Activated naive CD8-positive, alpha-beta T cell treated with anti-CD3 and anti-CD28 coated beads, Interleukin-2, amount 10 ng/mL, durations not matched to agents 7 days and 5 days (primary cell): ENCODE results near the gene SLC5A10. TPM values are rescaled to one million over a fixed set of nuclear protein-coding genes. Genes with fewer than 3 reads are reported as not detected.

ENCODE experiments used
- ATAC-seq: fragments of 150-1000 bp; cut with Tn5 transposase; one replicate; pipeline ENCODE4 v1.10.0; 2021; ENCODE audit warnings: low read depth, moderate library complexity
- POLR2A ChIA-PET: fragments of 350-600 bp; sonication (Branson Sonifier 250); formaldehyde crosslinking; loops from one replicate; lab custom pipeline; 2021; ENCODE audit warnings: antibody characterized with exemption; lab: Charles Lee
- DNase-seq: peaks from one replicate; pipeline ENCODE4 v3.0.0; 2021
- H3K27ac Mint-ChIP-seq: one replicate; pipeline ENCODE4 v1.8.0; 2022; ENCODE audit warnings: mild to moderate bottlenecking, mixed read lengths
- H3K27me3 Mint-ChIP-seq: one replicate; pipeline ENCODE4 v1.8.0; 2022; ENCODE audit warnings: mild to moderate bottlenecking, moderate library complexity, mixed read lengths
- H3K36me3 Mint-ChIP-seq: one replicate; pipeline ENCODE4 v1.8.0; 2021; ENCODE audit warnings: mild to moderate bottlenecking, mixed read lengths
- H3K4me1 Mint-ChIP-seq: one replicate; pipeline ENCODE4 v1.8.0; 2021; ENCODE audit warnings: mixed read lengths
- H3K4me3 Mint-ChIP-seq: one replicate; pipeline ENCODE4 v1.8.0; 2022; ENCODE audit warnings: mild to moderate bottlenecking, moderate library complexity, mixed read lengths
- H3K9me3 Mint-ChIP-seq: one replicate; pipeline ENCODE4 v1.8.0; 2021; ENCODE audit warnings: mixed read lengths
- total RNA-seq, 2 experiments: library from RNA; stranded (reverse); gene quantifications; one replicate each; pipeline ENCODE4 v1.2.3, GENCODE V29; 2021

SLC5A10 gene
- total RNA-seq, 2 experiments from 2014 or later = not detected

- H3K27ac Mint-ChIP-seq = no peak overlapping the region
- H3K4me1 Mint-ChIP-seq = peaks cover 4% of the 10 kb centered on the region
- no peaks in the 10 kb centered on the region for H3K9me3 Mint-ChIP-seq
- ATAC-seq (no peak), DNase-seq (no peak)
- peaks cover 9% of the 10 kb centered on the region for H3K27me3 Mint-ChIP-seq
- H3K36me3 Mint-ChIP-seq = no peaks in the 10 kb centered on the region
- H3K4me3 Mint-ChIP-seq = no peak overlapping the region
- POLR2A ChIA-PET = no interaction called here
Measured at GRCh38 chr17:19011581-19011980, 59.6 kb downstream of the SLC5A10 start.

GRCh38 chr17:19012171-19013080 lies 60.5 kb downstream of the SLC5A10 start:
- peaks cover 4% of the 10 kb centered on the region for H3K4me1 Mint-ChIP-seq
- no peaks in the 10 kb centered on the region for H3K36me3 Mint-ChIP-seq
- POLR2A ChIA-PET = no interaction called here
- no peak overlapping the region for H3K27ac Mint-ChIP-seq
- DNase-seq (no peak), ATAC-seq (no peak)
- no peaks in the 10 kb centered on the region for H3K9me3 Mint-ChIP-seq
- H3K27me3 Mint-ChIP-seq = peaks cover 3% of the 10 kb centered on the region
- no peak overlapping the region for H3K4me3 Mint-ChIP-seq

GRCh38 chr17:19013226-19013625 lies 61.3 kb downstream of the SLC5A10 start:
- H3K27ac Mint-ChIP-seq = no peak overlapping the region
- no peak for DNase-seq

GRCh38 chr17:19013806-19014627 lies 62.1 kb downstream of the SLC5A10 start:
- POLR2A ChIA-PET = no interaction called here
- Mint-ChIP-seq H3K9me3 (no peaks in the 10 kb centered on the region), H3K36me3 (peaks cover 1% of the 10 kb centered on the region), H3K4me3 (no peak overlapping the region), H3K27ac (no peak overlapping the region), H3K4me1 (peaks cover 4% of the 10 kb centered on the region), H3K27me3 (no peaks in the 10 kb centered on the region)
- ATAC-seq = no peak
- no peak for DNase-seq

More at GRCh38 chr17:19013226-19013625, 61.3 kb downstream of the SLC5A10 start:
- POLR2A ChIA-PET = no interaction called here
- Mint-ChIP-seq H3K4me3 (no peak overlapping the region), H3K4me1 (peaks cover 4% of the 10 kb centered on the region), H3K36me3 (no peaks in the 10 kb centered on the region), H3K9me3 (no peaks in the 10 kb centered on the region), H3K27me3 (no peaks in the 10 kb centered on the region)
- ATAC-seq = no peak

GRCh38 chr17:19014628-19015215 lies 62.8 kb downstream of the SLC5A10 start:
- POLR2A ChIA-PET = no interaction called here

GRCh38 chr17:19015428-19015827 lies 63.5 kb downstream of the SLC5A10 start:
- Mint-ChIP-seq H3K4me1 (peaks cover 4% of the 10 kb centered on the region), H3K27me3 (no peaks in the 10 kb centered on the region), H3K4me3 (no peak overlapping the region), H3K9me3 (no peaks in the 10 kb centered on the region), H3K36me3 (peaks cover 5% of the 10 kb centered on the region), H3K27ac (no peak overlapping the region)
- ATAC-seq = no peak
- no peak for DNase-seq
- POLR2A ChIA-PET = no interaction called here

More at GRCh38 chr17:19014628-19015215, 62.8 kb downstream of the SLC5A10 start:
- Mint-ChIP-seq H3K36me3 (peaks cover 2% of the 10 kb centered on the region), H3K4me1 (peaks cover 4% of the 10 kb centered on the region), H3K27ac (no peak overlapping the region), H3K27me3 (no peaks in the 10 kb centered on the region), H3K4me3 (no peak overlapping the region), H3K9me3 (no peaks in the 10 kb centered on the region)
- ATAC-seq (no peak), DNase-seq (no peak)

GRCh38 chr17:19016297-19016696 lies 64.3 kb downstream of the SLC5A10 start:
- POLR2A ChIA-PET = interaction anchor here (0.6 kb wide), 1 partner anchor 10 kb away, joined by 3 read pairs; no protein-coding TSS in a partner anchor
- Mint-ChIP-seq H3K36me3 (peaks cover 7% of the 10 kb centered on the region), H3K4me3 (no peak overlapping the region), H3K4me1 (peaks cover 4% of the 10 kb centered on the region), H3K27me3 (no peaks in the 10 kb centered on the region), H3K27ac (no peak overlapping the region), H3K9me3 (no peaks in the 10 kb centered on the region)
- ATAC-seq = no peak
- DNase-seq = no peak

GRCh38 chr17:19016881-19017280 lies 64.9 kb downstream of the SLC5A10 start:
- no peaks in the 10 kb centered on the region for H3K9me3 Mint-ChIP-seq
- POLR2A ChIA-PET = no interaction called here
- H3K36me3 Mint-ChIP-seq = peaks cover 7% of the 10 kb centered on the region
- ATAC-seq = no peak
- H3K4me1 Mint-ChIP-seq = peaks cover 4% of the 10 kb centered on the region
- DNase-seq = no peak
- H3K27ac Mint-ChIP-seq = no peak overlapping the region
- H3K27me3 Mint-ChIP-seq = no peaks in the 10 kb centered on the region
- no peak overlapping the region for H3K4me3 Mint-ChIP-seq

GRCh38 chr17:19017401-19017800 lies 65.4 kb downstream of the SLC5A10 start:
- peak; percentile 12 for ATAC-seq
- H3K4me1 Mint-ChIP-seq = peaks cover 2% of the 10 kb centered on the region
- no peak overlapping the region for H3K27ac Mint-ChIP-seq
- H3K36me3 Mint-ChIP-seq = peaks cover 7% of the 10 kb centered on the region
- POLR2A ChIA-PET = no interaction called here
- H3K9me3 Mint-ChIP-seq = no peaks in the 10 kb centered on the region
- H3K27me3 Mint-ChIP-seq = no peaks in the 10 kb centered on the region
- DNase-seq = no peak
- H3K4me3 Mint-ChIP-seq = no peak overlapping the region

GRCh38 chr17:19017804-19018599 lies 66.0 kb downstream of the SLC5A10 start:
- POLR2A ChIA-PET = no interaction called here
- ATAC-seq (no peak), DNase-seq (no peak)
- no peak overlapping the region for H3K4me3 Mint-ChIP-seq
- H3K27ac Mint-ChIP-seq = no peak overlapping the region
- H3K27me3 Mint-ChIP-seq = no peaks in the 10 kb centered on the region
- peaks cover 3% of the 10 kb centered on the region for H3K4me1 Mint-ChIP-seq
- peaks cover 7% of the 10 kb centered on the region for H3K36me3 Mint-ChIP-seq
- no peaks in the 10 kb centered on the region for H3K9me3 Mint-ChIP-seq

GRCh38 chr17:19018600-19018950 lies 66.6 kb downstream of the SLC5A10 start:
- Mint-ChIP-seq H3K4me1 (peaks cover 3% of the 10 kb centered on the region), H3K27me3 (no peaks in the 10 kb centered on the region), H3K27ac (no peak overlapping the region), H3K9me3 (no peaks in the 10 kb centered on the region), H3K4me3 (no peak overlapping the region), H3K36me3 (peaks cover 7% of the 10 kb centered on the region)
- no peak for ATAC-seq
- no peak for DNase-seq
- POLR2A ChIA-PET = no interaction called here

GRCh38 chr17:19019041-19019941 lies 67.3 kb downstream of the SLC5A10 start:
- no peak for ATAC-seq
- H3K4me3 Mint-ChIP-seq = no peak overlapping the region
- H3K27me3 Mint-ChIP-seq = no peaks in the 10 kb centered on the region
- POLR2A ChIA-PET = interaction anchor here (0.5 kb wide), 1 partner anchor 23 kb away, joined by 3 read pairs; no protein-coding TSS in a partner anchor
- H3K9me3 Mint-ChIP-seq = no peaks in the 10 kb centered on the region
- peaks cover 7% of the 10 kb centered on the region for H3K36me3 Mint-ChIP-seq
- H3K27ac Mint-ChIP-seq = no peak overlapping the region
- DNase-seq = no peak
- H3K4me1 Mint-ChIP-seq = peaks cover 8% of the 10 kb centered on the region
